Measurements from ENCODE around the gene IL31.

IL31 gene

DNA sequence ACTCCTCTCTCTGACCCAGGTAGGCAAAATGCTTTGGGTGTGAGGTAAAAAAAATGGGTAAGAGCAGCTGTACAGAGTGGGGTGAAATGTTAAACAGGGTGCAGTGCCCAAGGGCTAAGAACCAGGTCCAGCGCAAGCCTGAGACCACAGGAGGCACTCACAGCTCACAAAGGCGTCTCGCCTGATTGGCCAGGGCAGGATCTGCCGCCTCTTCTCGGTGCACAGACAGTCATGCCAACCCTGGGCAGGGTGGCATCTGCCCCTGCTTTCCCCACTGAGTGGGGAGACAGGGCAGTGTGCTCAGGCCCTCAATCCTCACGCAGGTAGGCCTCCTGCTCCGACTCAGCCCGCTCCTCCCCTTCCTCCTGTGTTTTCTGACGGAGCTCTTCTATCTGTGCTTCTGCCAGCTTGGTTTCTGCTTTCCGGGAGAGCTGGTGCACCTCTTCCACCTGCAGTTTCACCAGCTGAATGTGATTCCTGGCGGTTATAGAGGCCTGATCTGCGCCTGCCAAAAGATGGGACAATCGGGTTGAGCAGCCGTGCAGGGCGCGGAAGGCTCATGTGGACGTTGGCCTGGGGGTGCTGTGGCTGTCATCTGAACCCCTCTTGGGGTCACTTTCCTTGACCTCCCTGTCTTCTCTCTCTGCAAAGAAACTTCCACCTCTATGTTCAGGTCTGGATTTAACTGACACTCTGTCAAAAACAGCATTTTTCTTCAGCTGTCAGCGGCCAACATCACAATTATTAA is 34.2 kb upstream of the IL31 start:
- CTCF ChIA-PET: interaction anchor here (1.0 kb wide), 1 partner anchor 93 kb away, joined by 3 read pairs; no protein-coding TSS in a partner anchor
- POLR2A ChIA-PET: interaction anchor here (0.5 to 1.2 kb wide), 2 partner anchors 13 to 15 kb away, joined by 3 to 5 read pairs; no protein-coding TSS in a partner anchor

DNA sequence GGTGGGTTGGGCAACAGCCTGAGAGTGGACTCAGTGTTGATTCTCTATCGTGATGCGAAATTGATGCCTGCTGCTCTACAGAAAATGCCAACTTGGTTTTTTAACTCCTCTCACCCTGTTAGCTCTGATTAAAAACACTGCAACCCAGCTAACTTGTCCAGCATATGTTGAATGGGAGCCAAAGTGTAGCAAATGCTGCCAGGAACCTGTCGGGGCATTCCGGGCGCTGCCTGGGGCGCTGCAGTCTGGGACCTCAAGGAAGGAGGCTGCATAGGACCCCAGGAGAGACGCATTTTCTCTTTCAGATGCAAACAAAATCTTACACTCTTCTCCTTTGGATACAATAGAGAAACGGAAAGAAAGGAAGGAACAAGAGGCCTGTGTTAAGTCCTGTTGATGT is 33.4 kb upstream of the IL31 start:
- ChIA-PET CTCF (interaction anchor here (1.0 kb wide), 1 partner anchor 94 kb away, joined by 3 read pairs; no protein-coding TSS in a partner anchor), POLR2A (interaction anchor here (1.2 kb wide), 1 partner anchor 14 kb away, joined by 3 read pairs; no protein-coding TSS in a partner anchor)
- Histone ChIP-seq H3K4me3 (ENCODE audit: low read depth, low read length) (no peak overlapping the region), H3K36me3 (ENCODE audit: control insufficient read depth in 2 of 2, insufficient read depth in 1 of 2, low read length in 2 of 2) (peaks cover 41 to 49% of the 10 kb centered on the region in 2 experiments), H3K27ac (ENCODE audit: extremely low read depth, low read depth, low read length) (no peak overlapping the region), H3K9me3 (ENCODE audit: control insufficient read depth, insufficient read depth, low read depth, low read length) (no peaks in the 10 kb centered on the region), H3K4me1 (ENCODE audit: control insufficient read depth, insufficient read depth, low read length) (peaks cover 6% of the 10 kb centered on the region; the same call in 1 of the 2 replicates)
- TF ChIP-seq YY2 (tag by site-specific recombination; IDR thresholded peaks at IDR 0.05) (no peak), ZNF701 (tag by site-specific recombination; IDR thresholded peaks at IDR 0.05) (no peak), HOXC10 (CRISPR knock-in tag; IDR thresholded peaks at IDR 0.05) (no peak), ZNF768 (tag by site-specific recombination; IDR thresholded peaks at IDR 0.05) (no peak), ZFP37 (tag by site-specific recombination; IDR thresholded peaks at IDR 0.05) (no peak), ZEB2 (tag by site-specific recombination; IDR thresholded peaks at IDR 0.05) (no peak), ZNF558 (tag by site-specific recombination; IDR thresholded peaks at IDR 0.05) (no peak), ZNF426 (tag by site-specific recombination; IDR thresholded peaks at IDR 0.05) (no peak), RBAK (tag by site-specific recombination; IDR thresholded peaks at IDR 0.05) (no peak)

More for the DNA sequence above, 34.2 kb upstream of the IL31 start:
- Histone ChIP-seq H3K9me3 (ENCODE audit: control insufficient read depth, insufficient read depth, low read depth, low read length) (no peaks in the 10 kb centered on the region), H3K27ac (ENCODE audit: extremely low read depth, low read depth, low read length) (no peak overlapping the region), H3K4me3 (ENCODE audit: low read depth, low read length) (no peak overlapping the region), H3K36me3 (ENCODE audit: control insufficient read depth in 2 of 2, insufficient read depth in 1 of 2, low read length in 2 of 2) (peaks cover 49 to 57% of the 10 kb centered on the region in 2 experiments), H3K4me1 (ENCODE audit: control insufficient read depth, insufficient read depth, low read length) (peaks cover 4% of the 10 kb centered on the region; the same call in 1 of the 2 replicates)
- TF ChIP-seq ZNF600 (tag by site-specific recombination; IDR thresholded peaks at IDR 0.05) (0 out of 2 replicates have a peak, but pooled peaks have one; percentile 45), ZNF155 (tag by site-specific recombination; IDR thresholded peaks at IDR 0.05) (no peak)

DNA sequence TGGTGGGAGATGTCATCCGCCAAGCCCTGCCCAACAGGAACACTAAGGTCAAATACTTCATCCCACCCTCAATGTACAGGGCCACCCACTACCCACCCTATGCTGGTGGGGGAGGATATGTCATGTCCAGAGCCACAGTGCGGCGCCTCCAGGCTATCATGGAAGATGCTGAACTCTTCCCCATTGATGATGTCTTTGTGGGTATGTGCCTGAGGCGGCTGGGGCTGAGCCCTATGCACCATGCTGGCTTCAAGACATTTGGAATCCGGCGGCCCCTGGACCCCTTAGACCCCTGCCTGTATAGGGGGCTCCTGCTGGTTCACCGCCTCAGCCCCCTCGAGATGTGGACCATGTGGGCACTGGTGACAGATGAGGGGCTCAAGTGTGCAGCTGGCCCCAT is 33.0 kb upstream of the IL31 start:
- no peak overlapping the region for H3K27ac ChIP-seq (ENCODE audit: extremely low read depth, low read depth, low read length)
- ChIA-PET CTCF (no interaction called here), POLR2A (no interaction called here)
- H3K36me3 ChIP-seq (ENCODE audit: control insufficient read depth in 2 of 2, insufficient read depth in 1 of 2, low read length in 2 of 2): peaks cover 36 to 45% of the 10 kb centered on the region in 2 experiments
- peaks cover 6% of the 10 kb centered on the region; the same call in 1 of the 2 replicates for H3K4me1 ChIP-seq (ENCODE audit: control insufficient read depth, insufficient read depth, low read length)
- no peak overlapping the region for H3K4me3 ChIP-seq (ENCODE audit: low read depth, low read length)
- no peaks in the 10 kb centered on the region for H3K9me3 ChIP-seq (ENCODE audit: control insufficient read depth, insufficient read depth, low read depth, low read length)
- TF ChIP-seq, protein P1, sequence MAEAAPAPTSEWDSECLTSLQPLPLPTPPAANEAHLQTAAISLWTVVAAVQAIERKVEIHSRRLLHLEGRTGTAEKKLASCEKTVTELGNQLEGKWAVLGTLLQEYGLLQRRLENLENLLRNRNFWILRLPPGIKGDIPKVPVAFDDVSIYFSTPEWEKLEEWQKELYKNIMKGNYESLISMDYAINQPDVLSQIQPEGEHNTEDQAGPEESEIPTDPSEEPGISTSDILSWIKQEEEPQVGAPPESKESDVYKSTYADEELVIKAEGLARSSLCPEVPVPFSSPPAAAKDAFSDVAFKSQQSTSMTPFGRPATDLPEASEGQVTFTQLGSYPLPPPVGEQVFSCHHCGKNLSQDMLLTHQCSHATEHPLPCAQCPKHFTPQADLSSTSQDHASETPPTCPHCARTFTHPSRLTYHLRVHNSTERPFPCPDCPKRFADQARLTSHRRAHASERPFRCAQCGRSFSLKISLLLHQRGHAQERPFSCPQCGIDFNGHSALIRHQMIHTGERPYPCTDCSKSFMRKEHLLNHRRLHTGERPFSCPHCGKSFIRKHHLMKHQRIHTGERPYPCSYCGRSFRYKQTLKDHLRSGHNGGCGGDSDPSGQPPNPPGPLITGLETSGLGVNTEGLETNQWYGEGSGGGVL (tag by site-specific recombination; IDR thresholded peaks at IDR 0.05): no peak
- no peak for TF ChIP-seq SCRT2 (tag by site-specific recombination; IDR thresholded peaks at IDR 0.05)
- TF ChIP-seq KLF8 (tag by site-specific recombination; IDR thresholded peaks at IDR 0.05): no peak
- TF ChIP-seq KLF7 (tag by site-specific recombination; IDR thresholded peaks at IDR 0.05; ENCODE audit: borderline replicate concordance): no peak
- TF ChIP-seq, protein P2, sequence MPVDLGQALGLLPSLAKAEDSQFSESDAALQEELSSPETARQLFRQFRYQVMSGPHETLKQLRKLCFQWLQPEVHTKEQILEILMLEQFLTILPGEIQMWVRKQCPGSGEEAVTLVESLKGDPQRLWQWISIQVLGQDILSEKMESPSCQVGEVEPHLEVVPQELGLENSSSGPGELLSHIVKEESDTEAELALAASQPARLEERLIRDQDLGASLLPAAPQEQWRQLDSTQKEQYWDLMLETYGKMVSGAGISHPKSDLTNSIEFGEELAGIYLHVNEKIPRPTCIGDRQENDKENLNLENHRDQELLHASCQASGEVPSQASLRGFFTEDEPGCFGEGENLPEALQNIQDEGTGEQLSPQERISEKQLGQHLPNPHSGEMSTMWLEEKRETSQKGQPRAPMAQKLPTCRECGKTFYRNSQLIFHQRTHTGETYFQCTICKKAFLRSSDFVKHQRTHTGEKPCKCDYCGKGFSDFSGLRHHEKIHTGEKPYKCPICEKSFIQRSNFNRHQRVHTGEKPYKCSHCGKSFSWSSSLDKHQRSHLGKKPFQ (tag by site-specific recombination; IDR thresholded peaks at IDR 0.05): no peak
- TF ChIP-seq ZNF19 (tag by site-specific recombination; IDR thresholded peaks at IDR 0.05; ENCODE audit: low read depth): no peak
- no peak for TF ChIP-seq ZFHX2 (tag by site-specific recombination; conservative IDR thresholded peaks at IDR 0.05)
- TF ChIP-seq ZBTB1 (tag by site-specific recombination; IDR thresholded peaks at IDR 0.05): no peak
- no peak for TF ChIP-seq ZNF394 (tag by site-specific recombination; IDR thresholded peaks at IDR 0.05; ENCODE audit: borderline replicate concordance)
- TF ChIP-seq ZNF146 (tag by site-specific recombination; IDR thresholded peaks at IDR 0.05): no peak
- TF ChIP-seq ZNF133 (tag by site-specific recombination; IDR thresholded peaks at IDR 0.05): no peak
- TF ChIP-seq ZNF2 (tag by site-specific recombination; IDR thresholded peaks at IDR 0.05): no peak
- TF ChIP-seq ZNF341 (tag by site-specific recombination; IDR thresholded peaks at IDR 0.05; ENCODE audit: low read depth): no peak
- TF ChIP-seq ZSCAN30 (tag by site-specific recombination; IDR thresholded peaks at IDR 0.05): no peak
- no peak for TF ChIP-seq ZNF174 (tag by site-specific recombination; IDR thresholded peaks at IDR 0.05)
- TF ChIP-seq ZNF23 (tag by site-specific recombination; IDR thresholded peaks at IDR 0.05; ENCODE audit: borderline replicate concordance): no peak
- TF ChIP-seq, protein P3, sequence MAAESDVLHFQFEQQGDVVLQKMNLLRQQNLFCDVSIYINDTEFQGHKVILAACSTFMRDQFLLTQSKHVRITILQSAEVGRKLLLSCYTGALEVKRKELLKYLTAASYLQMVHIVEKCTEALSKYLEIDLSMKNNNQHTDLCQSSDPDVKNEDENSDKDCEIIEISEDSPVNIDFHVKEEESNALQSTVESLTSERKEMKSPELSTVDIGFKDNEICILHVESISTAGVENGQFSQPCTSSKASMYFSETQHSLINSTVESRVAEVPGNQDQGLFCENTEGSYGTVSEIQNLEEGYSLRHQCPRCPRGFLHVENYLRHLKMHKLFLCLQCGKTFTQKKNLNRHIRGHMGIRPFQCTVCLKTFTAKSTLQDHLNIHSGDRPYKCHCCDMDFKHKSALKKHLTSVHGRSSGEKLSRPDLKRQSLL (tag by site-specific recombination; IDR thresholded peaks at IDR 0.05): no peak
- TF ChIP-seq ZNF239 (tag by site-specific recombination; IDR thresholded peaks at IDR 0.05): no peak
